ENCODE data around the gene ZNF618.
A peak's percentile ranks its signal among the peaks of the same experiment; 100 is the strongest.
"Not testable (repeated sequence)": the region's sequence is repeated elsewhere in the genome, so short reads cannot be mapped to it uniquely, and the experiment has no call there.

The ZNF618 gene

DNA sequence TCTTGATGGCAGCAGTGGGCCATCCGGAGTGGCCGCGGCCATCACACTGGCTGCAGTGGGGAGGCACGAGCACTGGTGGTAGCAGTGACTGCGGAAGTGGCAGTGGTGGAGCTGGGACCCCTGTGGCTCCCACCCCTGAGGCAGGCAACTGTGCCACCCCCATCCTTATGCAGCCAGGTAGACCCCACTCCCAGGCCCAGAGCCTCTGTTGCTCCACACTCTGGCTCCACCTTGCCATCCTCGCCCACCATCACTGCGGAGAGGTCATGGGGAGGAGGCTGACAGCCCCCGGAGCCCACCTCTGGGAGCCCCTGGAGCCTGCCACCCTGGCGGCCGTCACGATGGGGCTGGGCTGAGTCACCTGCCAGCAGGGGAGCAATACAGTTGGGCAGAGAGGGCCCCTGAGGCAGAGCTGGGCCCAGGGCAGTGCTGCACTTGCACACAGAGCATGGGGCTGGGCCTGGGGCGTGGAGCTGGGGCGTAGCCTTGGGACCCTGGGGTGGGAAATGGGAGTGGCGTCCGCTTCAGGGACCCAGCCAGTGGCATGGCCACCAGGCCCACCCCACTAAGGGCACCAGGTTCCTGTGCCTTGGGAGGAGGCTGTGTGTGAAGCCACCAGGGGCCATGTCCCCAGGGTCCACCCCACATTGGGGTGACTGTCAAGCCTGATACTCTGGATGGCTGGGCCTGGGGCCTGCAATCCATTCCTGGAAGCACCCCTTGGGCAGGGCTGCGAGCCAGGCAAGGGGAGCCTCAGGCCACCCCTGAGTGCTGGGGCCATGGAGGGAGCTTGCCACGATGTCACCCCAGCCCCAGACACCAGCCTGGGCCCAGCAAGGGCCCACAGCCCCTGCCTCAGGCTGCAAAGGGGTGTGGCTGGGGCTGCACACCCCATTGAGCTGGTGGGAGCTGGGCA, 194.3 kb downstream of the ZNF618 start:
- no peak for DNase-seq

DNA sequence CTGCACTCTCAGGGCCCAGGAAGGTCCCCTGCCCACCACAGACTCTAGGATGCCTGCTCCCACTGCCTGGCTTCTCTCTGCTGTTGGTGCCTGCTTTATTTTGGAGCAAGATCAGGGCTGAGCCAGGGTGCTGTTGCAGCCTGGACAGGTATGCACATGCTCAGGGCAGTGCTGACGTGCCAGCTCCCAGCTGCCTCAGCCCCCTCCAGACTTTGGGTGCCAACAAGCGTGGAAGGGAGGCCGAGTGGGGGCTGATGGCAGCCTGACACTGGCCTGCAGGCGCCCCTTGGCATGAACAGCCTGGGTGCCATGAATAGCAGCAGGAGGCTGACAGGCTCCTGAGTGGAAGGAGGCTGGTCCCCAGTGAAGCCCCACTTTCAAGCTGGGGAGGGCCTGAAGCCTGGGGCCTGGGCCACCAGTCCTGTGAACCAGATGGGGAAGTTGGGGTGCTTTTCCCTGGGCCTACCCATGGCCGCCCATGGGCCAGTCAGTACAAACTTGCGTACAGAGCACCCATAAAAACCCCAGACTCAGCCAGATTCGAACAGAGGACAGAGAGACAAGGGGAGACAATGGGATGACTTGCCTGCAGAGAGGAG, 195.2 kb downstream of the ZNF618 start:
- no peak for DNase-seq

DNA sequence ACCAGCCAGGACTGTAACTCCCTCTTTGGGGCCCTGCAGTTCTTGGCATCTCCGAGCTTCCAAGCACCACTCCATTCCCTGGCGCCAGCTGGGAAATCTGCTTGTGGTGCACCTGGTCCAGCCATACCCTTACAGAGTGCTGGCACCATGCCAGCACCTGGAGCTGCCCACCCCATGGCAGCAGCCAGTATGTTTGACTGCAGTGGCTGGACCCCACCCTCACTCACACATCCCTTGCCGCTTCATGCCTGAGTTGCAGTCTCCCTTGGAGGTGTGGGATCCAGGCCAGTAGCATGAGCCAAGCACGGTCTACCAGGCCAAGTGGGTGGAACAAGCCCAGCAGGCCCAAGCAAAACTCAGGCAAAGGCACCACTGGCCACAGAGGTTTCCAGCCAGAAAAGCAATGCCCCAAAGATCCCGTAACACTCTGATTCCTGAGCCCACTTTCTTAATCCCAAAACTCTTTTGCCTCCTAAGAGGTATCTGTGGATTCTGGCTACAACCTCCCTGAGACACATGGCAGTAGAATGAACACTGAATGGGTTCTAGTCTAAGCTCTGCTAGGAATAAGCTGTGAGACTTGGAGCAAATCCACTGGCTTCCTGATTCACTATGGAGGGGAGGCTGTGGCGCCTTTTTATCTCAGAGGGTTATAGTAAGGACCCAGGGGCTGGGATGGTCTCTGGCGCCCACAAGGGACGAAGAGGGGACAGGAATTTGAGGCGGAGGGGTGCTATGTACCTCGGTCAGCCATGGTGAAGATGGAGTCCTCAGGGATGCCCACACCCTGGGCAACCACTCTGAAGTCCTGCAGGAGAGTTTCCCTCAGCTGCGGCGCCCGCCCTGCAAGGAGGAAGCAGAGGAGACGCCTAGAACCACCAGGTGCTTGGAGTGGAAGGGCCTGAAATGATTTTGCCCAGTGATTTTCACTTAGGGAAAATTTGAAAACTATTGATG, 196.4 kb downstream of the ZNF618 start:
- DNase-seq, result no peak

DNA sequence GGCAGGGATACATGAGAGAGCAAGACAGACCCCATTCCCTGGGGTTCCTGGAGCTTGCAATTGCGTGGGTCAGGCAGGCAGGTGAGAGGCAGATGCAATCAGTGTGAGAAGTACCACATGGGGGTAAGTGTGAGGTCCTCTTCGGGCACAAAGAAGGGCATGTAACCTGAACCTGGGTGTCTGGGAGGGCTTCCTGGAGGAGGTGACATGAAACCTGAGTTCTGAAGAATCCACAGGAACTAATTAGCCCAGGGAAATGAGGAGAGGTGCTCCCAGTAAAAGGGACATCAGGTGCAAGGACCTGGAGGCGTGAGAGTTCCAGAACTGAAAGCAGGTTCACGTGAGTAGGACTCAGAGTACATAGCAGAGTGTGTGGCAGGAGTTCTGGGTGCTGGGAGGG, 199.5 kb downstream of the ZNF618 start:
- DNase-seq, result no peak

DNA sequence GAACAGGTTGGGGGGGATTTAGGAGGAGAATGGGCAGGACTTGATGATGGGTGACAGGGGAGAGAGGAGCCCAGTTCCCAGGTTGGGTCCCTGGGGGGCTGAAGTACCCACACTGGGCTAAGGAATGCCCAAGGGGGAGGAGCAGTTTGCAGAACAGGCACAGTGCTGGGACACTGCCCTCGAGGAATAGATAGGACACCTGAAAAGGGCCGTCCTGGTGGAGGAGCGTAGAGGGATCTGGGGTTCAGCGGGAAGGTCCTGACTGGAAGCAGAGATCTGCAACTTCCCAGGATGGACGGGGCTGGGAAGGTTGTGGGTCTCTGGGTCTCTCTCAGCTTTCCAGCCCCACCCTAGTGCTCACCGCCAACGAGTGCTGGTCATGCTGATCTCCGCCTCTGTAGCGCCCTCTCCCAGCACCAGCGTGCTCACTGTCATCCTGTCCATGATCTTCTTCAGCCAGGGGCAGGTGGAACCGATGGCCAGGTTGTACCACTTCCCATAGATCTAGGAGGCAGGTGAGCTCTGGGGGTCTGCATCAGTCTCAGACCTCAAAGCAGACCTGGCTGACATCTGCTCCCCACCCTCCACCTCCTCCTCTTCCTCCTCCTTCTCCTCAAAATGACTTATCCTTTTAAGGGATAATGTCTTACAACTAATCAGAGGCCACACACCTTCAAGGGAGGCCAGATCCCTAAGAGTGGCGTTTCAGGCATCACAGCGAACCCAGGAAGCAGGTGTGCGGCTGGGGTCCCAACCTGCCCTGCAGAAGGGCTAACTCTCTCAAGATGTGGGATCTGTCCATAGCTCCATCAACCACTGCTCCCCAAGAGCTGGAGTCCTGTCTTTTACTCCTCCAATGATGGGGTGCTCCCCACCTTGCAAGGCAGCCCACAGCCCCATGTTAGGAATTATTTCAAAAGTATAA, 200.4 kb downstream of the ZNF618 start:
- no peak for DNase-seq

DNA sequence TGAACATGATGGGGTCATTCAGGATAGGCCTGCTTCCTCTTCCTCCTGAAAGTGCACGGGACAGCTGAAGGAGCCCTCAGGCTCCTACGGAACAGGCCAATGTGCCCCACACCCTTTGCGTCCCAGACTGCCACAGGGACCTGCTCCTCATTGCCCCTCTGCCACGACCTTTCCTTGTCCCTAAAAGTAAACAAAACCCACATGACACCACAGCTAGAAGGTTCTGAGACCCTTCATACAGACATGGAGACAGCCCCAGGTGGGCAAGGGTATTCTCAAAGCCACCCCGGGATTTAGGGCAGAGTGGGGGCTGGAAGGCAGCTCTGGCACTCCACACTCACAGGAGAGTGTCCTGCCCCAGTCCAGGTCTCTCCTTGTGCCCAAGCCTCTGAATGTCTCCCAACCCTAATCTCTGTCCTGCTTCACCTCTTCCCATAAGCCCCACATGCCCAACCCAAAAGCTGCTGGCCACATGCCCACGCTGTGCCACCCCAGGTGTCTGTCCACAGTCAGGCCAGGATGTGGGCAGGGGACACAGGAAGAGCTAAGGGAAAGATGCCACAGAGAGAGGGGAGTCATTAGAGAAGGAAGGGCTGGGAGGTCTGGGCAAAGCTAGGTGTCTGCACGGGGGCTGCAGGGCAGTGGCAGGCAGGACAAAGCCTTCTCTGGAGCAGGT, 201.2 kb downstream of the ZNF618 start:
- no peak for DNase-seq

DNA sequence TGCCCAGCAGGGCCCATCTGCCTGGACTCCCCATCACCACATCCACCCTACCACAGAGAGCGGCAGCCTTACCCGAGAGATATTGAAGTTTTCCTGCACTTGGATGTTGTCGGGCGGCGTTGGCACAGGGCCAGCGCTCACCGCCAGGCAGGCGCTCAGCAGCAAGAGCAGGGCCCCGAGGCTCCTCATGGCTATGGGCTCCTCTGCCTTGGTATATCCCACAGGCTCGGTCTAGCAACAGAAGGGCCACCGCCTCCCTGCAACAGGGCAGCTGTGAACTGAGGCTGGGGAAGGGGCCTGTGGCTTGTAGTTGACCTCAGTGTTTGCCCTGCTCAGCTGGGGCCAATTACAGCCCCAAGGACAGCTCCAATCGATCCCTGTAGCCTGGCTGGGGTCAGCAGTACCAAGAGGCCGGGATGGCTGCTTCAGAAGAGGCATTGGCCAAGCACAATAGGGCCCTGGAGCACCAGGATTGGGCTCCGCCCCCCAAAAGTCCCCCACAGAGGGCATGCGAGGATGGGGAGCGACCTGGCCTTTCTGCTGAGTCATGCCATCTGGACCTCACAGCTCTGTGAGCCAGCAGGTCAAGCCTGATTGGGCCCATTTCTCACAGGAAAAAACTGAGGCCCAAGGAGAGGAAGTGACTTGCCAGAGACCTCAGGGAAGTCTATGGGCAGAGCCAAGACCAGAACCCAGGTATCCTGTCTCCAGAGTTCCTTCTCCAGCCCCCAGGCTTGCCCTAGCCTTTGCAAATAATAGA, 202.1 kb downstream of the ZNF618 start, which contains the start of gene AMBP:
Gene AMBP (minus strand): TSS at position 280 of the 760 bp plus-strand sequence. CDS start 91 bp downstream, at position 189.
- DNase-seq, result no peak

DNA sequence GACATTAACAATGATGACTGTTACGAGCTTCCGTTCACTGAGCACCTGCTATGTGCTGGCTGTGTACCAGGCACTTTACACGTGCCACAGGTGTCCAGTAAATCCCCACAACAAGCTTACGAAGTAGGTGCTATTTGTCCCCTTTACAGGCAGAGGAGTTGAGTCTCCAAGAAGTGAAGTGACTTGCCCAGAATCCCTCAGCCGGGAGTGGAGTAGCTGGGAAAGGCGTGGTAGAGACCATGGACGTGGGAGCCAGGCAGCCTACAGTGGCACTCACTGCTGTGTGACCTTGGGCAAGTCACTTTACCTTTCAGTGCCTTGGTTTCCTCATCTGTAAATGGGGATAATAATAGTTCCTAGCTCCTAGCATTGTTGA, 202.7 kb downstream of the ZNF618 start:
- no peak for DNase-seq

DNA sequence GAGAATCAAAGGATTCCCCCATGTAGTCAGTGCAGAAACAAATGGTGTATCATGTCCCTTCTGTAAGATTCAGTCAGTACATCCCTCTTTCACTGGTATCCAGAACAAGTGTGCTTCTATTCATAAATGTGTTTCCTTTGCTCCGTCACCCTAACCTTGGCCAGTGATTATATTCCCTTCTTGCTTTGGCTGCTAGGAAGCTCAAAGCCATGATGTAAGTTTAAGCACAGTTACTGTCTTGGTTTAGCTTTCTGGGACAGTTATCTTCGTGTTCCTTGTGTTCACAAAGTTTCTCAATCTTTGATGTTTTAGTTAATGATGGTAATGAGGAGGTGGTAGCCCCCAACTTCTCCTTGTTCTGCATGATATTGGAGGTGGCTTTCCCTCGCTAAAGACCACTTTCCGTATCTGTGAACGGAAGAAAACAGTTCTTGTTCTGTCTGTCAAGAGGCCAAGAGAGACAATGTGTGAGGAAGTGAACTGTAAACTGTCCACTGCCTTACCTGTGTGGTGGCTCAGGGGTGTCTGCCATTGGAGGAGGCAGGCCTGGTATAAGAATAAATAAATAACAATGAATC, 204.2 kb downstream of the ZNF618 start:
- DNase-seq, result no peak

DNA sequence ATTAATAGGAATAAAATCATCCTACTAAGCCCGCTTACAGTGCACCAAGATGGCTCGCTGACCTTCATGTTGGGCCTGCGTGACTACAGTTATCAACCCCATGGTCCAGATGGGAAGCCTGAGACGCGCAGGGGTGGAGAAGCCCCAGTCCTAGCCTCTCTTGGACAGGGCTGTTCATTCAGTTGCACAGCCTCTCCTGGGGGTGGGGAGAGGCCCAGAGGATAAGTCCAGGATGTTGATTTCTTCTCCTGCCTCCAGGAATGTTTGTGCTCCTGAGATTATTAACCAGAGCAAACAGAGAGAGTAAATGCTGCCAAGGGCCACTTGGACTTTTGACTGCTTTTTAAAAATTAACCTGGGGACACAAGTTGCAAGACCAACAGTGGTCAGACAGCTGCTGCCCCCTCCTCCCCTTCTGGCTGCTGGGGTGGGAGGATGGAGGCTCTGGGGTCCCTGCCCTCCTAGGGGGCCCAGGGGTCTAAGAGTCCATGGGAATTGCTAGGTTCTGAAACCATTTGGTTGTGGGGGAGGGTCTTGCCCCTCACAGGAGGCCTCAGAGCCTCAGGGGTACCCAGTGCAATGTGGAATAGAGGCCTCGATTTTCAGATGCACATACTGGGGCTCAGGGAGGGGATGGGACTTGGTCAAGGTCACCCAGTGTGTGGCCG, 204.8 kb downstream of the ZNF618 start:
- no peak for DNase-seq

DNA sequence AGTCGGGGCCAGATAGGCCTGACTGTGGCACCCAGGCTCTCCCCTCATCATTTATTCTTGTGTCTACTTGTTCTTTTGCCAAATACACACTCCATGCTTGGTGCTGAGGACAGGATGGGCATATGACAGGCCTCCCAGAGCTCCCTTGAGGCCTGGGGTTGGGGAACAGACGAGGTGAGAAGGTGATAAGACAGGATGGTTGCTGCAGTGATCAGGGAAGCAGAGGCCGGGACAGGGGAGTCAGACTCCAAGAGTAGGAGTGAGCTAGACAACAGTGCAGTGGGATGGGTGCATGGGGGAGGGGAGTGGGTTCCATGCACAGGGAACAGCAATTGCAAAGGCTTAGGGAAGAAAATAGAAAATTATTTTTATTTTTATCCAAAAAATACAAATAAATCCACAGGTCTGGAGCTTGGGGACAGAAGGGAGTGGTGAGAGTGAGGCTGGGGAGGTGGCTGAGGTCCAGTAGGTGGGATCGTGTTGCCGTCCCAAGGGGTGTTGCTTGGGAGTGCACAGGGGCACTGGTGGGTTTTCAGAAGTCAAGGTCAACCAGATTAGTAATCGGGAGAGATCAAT, 205.4 kb downstream of the ZNF618 start:
- DNase-seq, result no peak

DNA sequence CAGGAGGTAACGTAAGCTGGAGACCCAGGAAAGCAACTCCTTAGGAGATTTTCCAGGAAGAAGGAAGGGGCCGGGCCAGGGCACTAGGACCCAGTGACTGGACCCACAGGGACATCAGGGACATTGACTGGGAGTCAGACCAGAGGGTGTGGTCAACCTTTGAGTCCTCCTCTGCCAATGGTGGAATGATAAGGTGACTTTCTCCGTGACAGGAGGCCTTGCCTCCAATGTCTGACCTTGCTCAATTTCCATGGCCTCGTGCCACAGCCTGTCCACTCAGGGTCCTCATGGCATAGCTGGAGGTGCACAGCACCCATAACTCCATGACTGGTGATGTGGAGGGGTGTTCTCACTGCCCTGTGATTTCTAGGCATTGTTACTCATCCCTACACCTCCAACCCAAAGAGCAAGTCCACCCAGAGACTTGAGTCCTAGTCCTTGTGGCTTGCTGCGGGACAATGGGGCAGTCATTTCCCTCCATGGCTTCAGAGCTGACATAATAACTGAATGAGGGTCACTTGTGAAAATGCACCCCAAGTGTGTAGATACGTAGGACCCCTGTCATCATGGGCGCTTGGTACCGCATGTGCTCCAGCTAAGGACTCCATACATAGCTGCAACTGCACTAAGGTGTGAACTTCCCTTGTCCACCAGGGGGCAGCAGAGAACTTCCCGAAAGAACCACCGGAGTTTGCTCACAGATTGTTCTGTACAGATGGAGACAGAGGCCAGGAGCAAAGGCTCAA, 206.1 kb downstream of the ZNF618 start:
- DNase-seq, result peak; percentile 92

DNA sequence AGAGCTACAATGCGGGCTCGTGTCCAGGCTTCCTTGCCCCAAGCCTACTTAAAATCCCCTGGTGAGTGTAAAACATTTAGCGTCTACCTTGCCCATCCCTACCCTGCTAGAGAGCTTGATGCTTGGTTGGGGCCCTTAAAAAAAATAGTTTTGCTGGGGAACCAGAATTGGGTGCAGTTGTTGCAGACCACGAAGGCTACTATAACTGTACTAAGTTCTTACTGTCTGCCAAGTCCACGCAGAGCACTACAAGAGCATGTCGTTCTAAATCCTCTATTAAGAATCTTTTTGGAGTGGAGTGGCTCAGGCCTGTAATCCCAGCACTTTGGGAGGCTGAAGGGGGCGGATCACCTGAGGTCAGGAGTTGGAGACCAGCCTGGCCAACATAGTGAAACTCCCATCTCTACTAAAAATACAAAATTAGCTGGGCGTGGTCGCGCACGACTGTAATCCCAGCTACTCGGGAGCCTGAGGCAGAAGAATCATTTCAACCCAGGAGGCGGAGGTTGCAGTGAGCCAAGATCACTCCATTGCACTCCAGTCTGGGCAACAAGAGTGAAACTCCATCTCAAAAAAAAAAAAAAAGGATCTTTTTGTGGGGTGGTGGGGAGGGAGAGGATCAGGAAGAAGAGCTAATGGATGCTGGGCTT, 206.8 kb downstream of the ZNF618 start:
- not testable (repeated sequence) for DNase-seq

DNA sequence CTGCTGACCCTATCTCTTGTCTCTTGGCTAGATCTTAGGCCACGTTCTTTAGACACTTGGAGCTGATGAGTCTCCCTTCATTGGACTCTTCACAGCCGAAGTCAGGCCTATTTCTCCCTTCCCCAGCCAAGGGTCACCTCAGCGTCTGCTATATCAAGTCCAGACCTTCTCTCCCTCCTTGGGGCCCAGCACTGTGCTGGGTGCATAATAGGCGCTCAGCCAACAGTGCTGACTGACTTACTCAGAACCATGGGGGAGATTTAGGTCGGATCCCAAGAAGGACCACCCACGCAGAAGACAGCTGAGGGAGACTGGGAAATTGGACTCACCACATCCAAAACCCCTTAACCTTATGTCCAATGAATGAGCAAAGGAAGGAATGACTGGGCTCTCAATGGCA, 207.6 kb downstream of the ZNF618 start:
- no peak for DNase-seq

DNA sequence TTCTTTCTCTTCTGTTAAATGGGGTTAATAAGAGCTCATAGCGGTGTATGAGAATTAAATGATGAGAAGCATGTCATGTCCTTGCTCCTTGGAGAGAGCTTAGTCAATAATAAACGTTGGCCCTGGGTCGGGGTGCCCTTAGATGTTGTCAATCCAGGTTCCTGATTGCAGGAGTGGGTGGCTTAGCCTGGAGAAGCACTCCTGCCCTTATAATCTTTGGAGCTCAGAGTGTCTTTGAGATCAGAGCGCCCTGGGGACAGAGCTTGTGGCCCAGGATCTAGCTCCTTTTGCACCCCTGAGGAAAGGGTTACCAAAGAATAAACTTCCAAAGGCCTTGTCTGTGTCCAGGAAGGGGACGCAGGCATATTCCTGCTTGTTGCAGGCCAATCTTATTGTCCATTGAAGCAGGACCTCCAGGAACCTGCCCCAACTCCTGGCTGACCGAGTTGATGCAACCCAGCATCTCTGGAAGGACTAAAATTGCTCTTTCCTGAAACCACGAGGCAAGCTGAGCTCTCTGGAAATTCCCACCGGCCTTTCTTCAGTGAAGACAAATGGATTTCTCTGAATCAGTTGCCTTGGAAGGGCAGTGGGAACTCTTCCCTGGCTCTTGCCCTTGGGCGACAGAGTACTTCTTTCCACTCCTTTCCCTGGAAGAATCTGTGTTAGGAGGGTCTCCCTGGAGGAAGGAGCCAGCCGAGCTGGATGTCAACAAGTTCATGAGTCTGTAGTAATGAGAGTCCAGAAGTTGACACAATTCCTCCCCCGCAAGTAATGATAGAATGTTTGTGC, 208.4 kb downstream of the ZNF618 start:
- DNase-seq, result no peak

DNA sequence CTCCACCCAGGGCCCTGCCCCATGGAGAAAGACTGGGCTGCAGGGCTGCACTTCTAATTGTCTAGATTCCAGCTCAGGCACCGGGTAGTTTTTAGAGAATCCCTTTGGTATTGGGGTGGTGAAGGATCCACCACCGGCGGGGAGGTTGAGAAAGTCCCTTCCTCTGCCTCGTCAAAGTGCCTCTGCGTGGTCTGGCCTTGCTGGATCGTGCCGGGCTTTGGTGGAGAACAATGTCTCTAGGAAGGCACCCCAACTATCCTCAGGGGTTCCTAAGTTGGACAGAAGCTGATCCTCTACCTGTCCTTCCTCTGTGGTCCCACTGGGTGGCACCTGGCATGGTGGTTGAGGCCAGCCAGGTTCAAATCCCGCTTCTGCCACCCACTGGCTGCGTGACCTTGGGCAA, 209.3 kb downstream of the ZNF618 start:
- no peak for DNase-seq

DNA sequence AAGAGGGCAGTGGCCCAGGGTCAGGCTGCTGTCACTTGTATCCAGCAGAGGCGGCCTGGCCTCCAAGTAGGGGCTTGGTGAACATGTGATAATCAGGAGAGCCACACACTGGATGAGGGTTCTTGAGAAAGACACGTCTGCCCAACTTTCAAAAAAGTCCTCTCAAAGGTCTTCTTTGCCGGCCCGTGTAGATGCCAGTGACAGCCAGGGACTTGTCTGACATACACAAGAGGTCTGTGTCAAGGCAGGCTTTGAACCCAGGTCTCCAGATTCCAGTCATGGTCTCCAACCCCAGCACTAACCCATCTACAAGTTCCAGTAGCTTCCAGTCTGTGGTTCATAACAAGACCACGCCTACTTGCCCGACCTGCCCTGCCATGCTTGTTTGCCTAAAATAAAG, 209.9 kb downstream of the ZNF618 start:
- DNase-seq, result no peak

Measured in suppressor macrophage treated with lipopolysaccharide for 4 hours (primary cell).